Aorta (tissue), 5 donors: ENCODE data around the gene CACNA1B. TPM values are rescaled to one million over a fixed set of nuclear protein-coding genes. Genes with fewer than 3 reads are reported as not detected.
A peak's percentile ranks its signal among the peaks of the same experiment; 100 is the strongest.

Experiments used
- ATAC-seq: fragments of 200-7000 bp; cut with Tn5 transposase; one replicate; pipeline ENCODE4 v1.9.1; 2022; ENCODE audit warnings: moderate library complexity; ENCODE audit not compliant: low FRiP score
- DNase-seq, 2 donors: peaks; one replicate each; pipeline ENCODE4 v3.0.0-alpha.2; 2020
- H3K27ac ChIP-seq, 2 donors: one replicate each; pipeline ENCODE4 v1.5.1; 2013; ENCODE audit warnings: low read length in 2 of 2, mild to moderate bottlenecking in 2 of 2, moderate library complexity in 2 of 2, control low read depth in 1 of 2, inconsistent platforms in 1 of 2, low read depth in 1 of 2
- H3K27me3 ChIP-seq, 2 donors: one replicate each; pipeline ENCODE4 v1.6.1; 2013; ENCODE audit warnings: control low read depth in 1 of 2, low read length in 1 of 2, mild to moderate bottlenecking in 1 of 2, moderate library complexity in 1 of 2; ENCODE audit not compliant: insufficient read depth in 2 of 2, control insufficient read depth in 1 of 2
- H3K36me3 ChIP-seq, 2 donors: one replicate each; pipeline ENCODE4 v1.6.1; 2013; ENCODE audit warnings: control low read depth in 1 of 2, low read length in 1 of 2, mild to moderate bottlenecking in 1 of 2; ENCODE audit not compliant: insufficient read depth in 2 of 2, control insufficient read depth in 1 of 2
- H3K4me1 ChIP-seq, 2 donors: one replicate each; pipeline ENCODE4 v1.6.1; 2013; ENCODE audit warnings: low read length in 2 of 2, control low read depth in 1 of 2, mild to moderate bottlenecking in 1 of 2, moderate library complexity in 1 of 2; ENCODE audit not compliant: insufficient read depth in 2 of 2, control insufficient read depth in 1 of 2
- H3K4me3 ChIP-seq, 2 donors: one replicate each; pipeline ENCODE4 v1.5.1; 2013; ENCODE audit warnings: low read length in 2 of 2, control low read depth in 1 of 2, mild to moderate bottlenecking in 1 of 2
- H3K9me3 ChIP-seq: one replicate; pipeline ENCODE4 v1.6.1; 2013; ENCODE audit warnings: mild to moderate bottlenecking, low read length; ENCODE audit not compliant: control insufficient read depth
- WGBS, 2 donors: extraction: QIAGEN DNeasy Blood & Tissue Kit; methylation state at CpG; one replicate each; pipeline ENCODE4 v1.1.7; 2013; 5-methylcytosine and 5-hydroxymethylcytosine counted together
- intact Hi-C, 2 donors: fragments of 100-400 bp; cut with DNase I; formaldehyde crosslinking; loops; one replicate each; pipeline versions ENCODE4 v1.14.2 to v1.15.0; 2022
- polyA plus RNA-seq, 2 donors: library from polyadenylated mRNA; stranded (reverse); fragments of 200-250 nt; gene quantifications; one replicate each; pipeline ENCODE4 v1.2.3, GENCODE V29; 2013
- total RNA-seq, 2 donors: library from RNA; stranded (reverse); fragmentation: NEBNext Ultra II Directional; extraction: Animal tissue kit (Norgen Biotek cat#: 25700); gene quantifications; one replicate each; pipeline ENCODE4 v1.2.1, GENCODE V29; 2021
- donor health status: healthy with polysubstance abuse.
- donor health status: Bipolar disorder and iron deficiency.
- donor health status: DM: no; HTN: no; CAD: no.
- donor health status: DM: no; HTN: no; CAD: no.
- donor health status: DM: yes; HTN: yes; CAD: no.

CACNA1B gene
- total and polyA plus RNA-seq, 4 donors, result under 0.01 to 0.05 (median 0.03) TPM; not detected in 1

DNA sequence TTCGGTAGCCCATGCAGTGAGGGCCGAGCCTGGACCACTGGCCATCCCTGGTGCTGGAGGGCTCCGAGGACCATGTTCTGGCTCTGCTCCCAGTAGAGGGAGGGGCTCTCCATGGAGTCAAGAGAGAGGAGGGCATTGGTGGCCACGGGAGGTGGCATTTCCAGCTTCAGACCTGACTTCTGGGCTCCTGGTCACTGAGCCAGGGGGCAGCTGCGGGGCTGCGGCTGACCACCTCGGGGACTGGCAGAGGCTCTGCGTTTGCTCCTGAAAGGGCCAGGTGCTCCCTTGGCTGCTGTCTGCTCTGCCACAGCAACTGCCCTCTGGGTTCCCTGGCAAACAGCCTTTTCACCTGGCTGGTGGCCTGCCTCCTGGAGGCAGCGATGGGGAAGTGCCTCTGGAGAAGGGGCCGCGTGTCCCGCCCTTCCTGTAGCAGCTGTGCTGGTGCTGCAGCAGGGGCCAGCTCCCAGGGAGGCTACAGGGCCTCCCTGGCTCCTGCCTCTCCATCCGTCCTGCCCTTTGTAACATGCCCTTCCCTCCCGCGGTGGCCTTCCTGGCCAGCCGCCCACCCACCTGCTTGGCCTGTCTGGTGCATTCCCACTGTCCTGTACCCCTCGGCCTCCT lies 144.6 kb downstream of the CACNA1B start:
- WGBS, 2 donors, result 43 to 46% methylated on average over 17 of the region's 17 CpGs
- Histone ChIP-seq H3K36me3 (no peaks in the 10 kb centered on the region), H3K4me1 (no peaks in the 10 kb centered on the region), H3K4me3 (no peak overlapping the region), H3K27ac (no peak overlapping the region), H3K27me3 (no peaks in the 10 kb centered on the region), H3K9me3 (no peaks in the 10 kb centered on the region)
- DNase-seq (peak in 1 of 2 donors; percentile 63), ATAC-seq (peak; percentile 30)
- intact Hi-C loops, result no loop called here

DNA sequence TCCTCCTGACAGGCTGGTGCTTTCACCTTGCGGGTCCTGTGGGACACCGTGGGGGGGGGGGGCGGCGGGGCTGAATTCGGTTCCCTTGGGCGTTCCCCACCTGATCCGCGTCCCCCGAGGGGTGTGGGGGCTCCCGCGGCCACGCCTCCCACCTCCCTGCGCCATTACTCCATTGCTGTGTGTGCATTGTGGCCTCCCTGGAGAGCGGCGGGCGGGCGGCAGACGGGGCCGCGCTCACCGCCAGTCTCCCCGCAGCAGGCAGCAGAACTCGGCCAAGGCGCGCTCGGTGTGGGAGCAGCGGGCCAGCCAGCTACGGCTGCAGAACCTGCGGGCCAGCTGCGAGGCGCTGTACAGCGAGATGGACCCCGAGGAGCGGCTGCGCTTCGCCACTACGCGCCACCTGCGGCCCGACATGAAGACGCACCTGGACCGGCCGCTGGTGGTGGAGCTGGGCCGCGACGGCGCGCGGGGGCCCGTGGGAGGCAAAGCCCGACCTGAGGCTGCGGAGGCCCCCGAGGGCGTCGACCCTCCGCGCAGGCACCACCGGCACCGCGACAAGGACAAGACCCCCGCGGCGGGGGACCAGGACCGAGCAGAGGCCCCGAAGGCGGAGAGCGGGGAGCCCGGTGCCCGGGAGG lies 145.3 kb downstream of the CACNA1B start:
- no peak for ATAC-seq
- 2 to 3% methylated on average over 56 to 69 of the region's 69 CpGs for WGBS, 2 donors
- H3K4me1 ChIP-seq, result no peaks in the 10 kb centered on the region
- H3K4me3 ChIP-seq, result no peak overlapping the region
- no peaks in the 10 kb centered on the region for H3K36me3 ChIP-seq
- H3K9me3 ChIP-seq, result no peaks in the 10 kb centered on the region
- DNase-seq, result peak in 1 of 2 donors; percentile 75
- H3K27ac ChIP-seq, result no peak overlapping the region
- no peaks in the 10 kb centered on the region for H3K27me3 ChIP-seq
- intact Hi-C loops, result no loop called here

GRCh38 chr9:138023394-138024124 lies 146.0 kb downstream of the CACNA1B start:
- H3K4me3 ChIP-seq, result no peak overlapping the region
- 4 to 6% methylated on average over 62 to 84 of the region's 84 CpGs for WGBS, 2 donors
- ATAC-seq (no peak), DNase-seq (peak in 1 of 2 donors; percentile 56)
- H3K27ac ChIP-seq, result no peak overlapping the region
- intact Hi-C loops, result no loop called here
- H3K4me1 ChIP-seq, result no peaks in the 10 kb centered on the region
- no peaks in the 10 kb centered on the region for H3K36me3 ChIP-seq
- no peaks in the 10 kb centered on the region for H3K27me3 ChIP-seq
- H3K9me3 ChIP-seq, result no peaks in the 10 kb centered on the region

- Histone ChIP-seq H3K27ac (no peak overlapping the region), H3K27me3 (no peaks in the 10 kb centered on the region), H3K4me1 (no peaks in the 10 kb centered on the region), H3K9me3 (no peaks in the 10 kb centered on the region), H3K4me3 (no peak overlapping the region), H3K36me3 (no peaks in the 10 kb centered on the region)
- ATAC-seq (no peak), DNase-seq (peak in 1 of 2 donors; percentile 36)
- 91 to 92% methylated on average over 9 of the region's 9 CpGs for WGBS, 2 donors
- intact Hi-C loops, result no loop called here
These were observed 146.5 kb downstream of the CACNA1B start for GRCh38 chr9:138024131-138024530.

GRCh38 chr9:138024831-138025291 lies 147.3 kb downstream of the CACNA1B start:
- intact Hi-C loops, result no loop called here
- H3K27me3 ChIP-seq, result no peaks in the 10 kb centered on the region
- peak in 1 of 2 donors; percentile 55 for DNase-seq

GRCh38 chr9:138025417-138025816 lies 147.8 kb downstream of the CACNA1B start:
- H3K4me3 ChIP-seq, result no peak overlapping the region
- intact Hi-C loops, result no loop called here
- no peaks in the 10 kb centered on the region for H3K9me3 ChIP-seq
- no peaks in the 10 kb centered on the region for H3K4me1 ChIP-seq
- WGBS, 2 donors, result 69 to 73% methylated on average over 4 of the region's 4 CpGs
- H3K27ac ChIP-seq, result no peak overlapping the region
- H3K36me3 ChIP-seq, result no peaks in the 10 kb centered on the region
- no peaks in the 10 kb centered on the region for H3K27me3 ChIP-seq
- ATAC-seq, result no peak
- DNase-seq, result peak in 1 of 2 donors; percentile 42

More at GRCh38 chr9:138024831-138025291, 147.3 kb downstream of the CACNA1B start:
- no peaks in the 10 kb centered on the region for H3K36me3 ChIP-seq
- H3K4me1 ChIP-seq, result no peaks in the 10 kb centered on the region
- ATAC-seq, result no peak
- no peak overlapping the region for H3K4me3 ChIP-seq
- WGBS, 2 donors, result 89 to 90% methylated on average over 11 of the region's 11 CpGs
- H3K9me3 ChIP-seq, result no peaks in the 10 kb centered on the region
- no peak overlapping the region for H3K27ac ChIP-seq

DNA sequence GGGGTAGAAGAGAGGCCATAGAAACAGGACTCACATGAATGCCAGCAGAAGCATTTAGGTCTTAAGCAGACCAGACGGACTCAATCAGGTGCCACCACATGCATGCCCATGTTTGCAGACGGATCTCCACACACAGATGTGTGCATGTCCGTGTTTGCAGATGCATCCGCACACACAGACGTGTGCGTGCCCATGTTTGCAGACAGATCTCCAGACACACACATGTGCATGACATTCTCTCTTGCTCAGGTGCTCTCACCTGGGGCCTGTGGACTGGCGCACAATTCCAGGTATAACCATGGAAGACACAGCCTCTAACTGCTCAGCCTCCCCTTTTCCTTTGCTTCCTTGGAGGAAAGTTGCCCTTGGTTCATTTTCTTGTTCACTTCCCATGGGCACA lies 148.3 kb downstream of the CACNA1B start:
- ATAC-seq (no peak), DNase-seq (no peak)
- no peaks in the 10 kb centered on the region for H3K9me3 ChIP-seq
- no peak overlapping the region for H3K4me3 ChIP-seq
- no peak overlapping the region for H3K27ac ChIP-seq
- 85 to 86% methylated on average over 7 of the region's 7 CpGs for WGBS, 2 donors
- H3K36me3 ChIP-seq, result no peaks in the 10 kb centered on the region
- intact Hi-C loops, result no loop called here
- no peaks in the 10 kb centered on the region for H3K4me1 ChIP-seq
- no peaks in the 10 kb centered on the region for H3K27me3 ChIP-seq

DNA sequence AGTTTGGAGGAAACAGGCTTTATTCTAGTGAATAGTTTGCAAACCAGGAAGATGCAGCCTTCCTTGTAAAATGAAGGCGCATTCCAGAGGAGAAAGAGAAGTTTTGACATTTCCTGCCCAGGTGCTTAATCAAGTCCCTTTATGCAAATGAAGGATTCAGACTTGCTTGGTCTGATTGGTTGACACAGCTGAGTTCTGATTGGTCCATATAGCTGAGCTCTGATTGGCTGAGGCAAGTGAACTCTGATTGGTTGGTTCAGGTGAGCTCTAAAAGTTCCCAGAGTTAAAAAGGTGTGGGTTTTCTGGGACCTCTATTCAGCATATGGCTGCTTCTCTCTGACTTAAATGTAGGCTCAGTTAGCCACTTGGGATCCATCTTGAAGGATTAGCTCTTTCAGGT lies 151.0 kb downstream of the CACNA1B start:
- no peaks in the 10 kb centered on the region for H3K4me1 ChIP-seq
- no peaks in the 10 kb centered on the region for H3K9me3 ChIP-seq
- DNase-seq, result no peak
- intact Hi-C loops, result no loop called here
- ATAC-seq, result no peak
- no peaks in the 10 kb centered on the region for H3K27me3 ChIP-seq
- no peaks in the 10 kb centered on the region for H3K36me3 ChIP-seq
- H3K4me3 ChIP-seq, result no peak overlapping the region
- no peak overlapping the region for H3K27ac ChIP-seq
- 97% methylated on average over 1 of the region's 1 CpG for WGBS, 2 donors
